SK-N-MC (cell line): Measurements from ENCODE around the gene KCNN4.

Experiments used
- EZH2 ChIP-seq: fragments of 200-600 bp; sonication (generic); IDR thresholded peaks from one replicate; pipeline ENCODE4 v1.6.1; 2017; ENCODE audit warnings: antibody characterized with exemption
- POLR2AphosphoS5 ChIP-seq: IDR thresholded peaks from 2 replicates; pipeline ENCODE4 v1.6.1; 2012; ENCODE audit warnings: mild to moderate bottlenecking, low read depth, low read length, borderline replicate concordance

GRCh38 chr19:43727593-43727853 is 53.2 kb downstream of the KCNN4 start:
- TF ChIP-seq POLR2AphosphoS5, result no peak
- no peak for TF ChIP-seq EZH2
